UCSD-AML1 (cell line): Measurements from ENCODE around the gene WLS.

ENCODE experiments used
- DNase-seq: peaks from one replicate; lab custom pipeline; 2025; ENCODE audit not compliant: unreplicated experiment; lab: John Stamatoyannopoulos, UW

Gene WLS

GRCh38 chr1:68141071-68142021 lies 91.0 kb downstream of the WLS start:
- no peak for DNase-seq

- DNase-seq: no peak
Observed at GRCh38 chr1:68140536-68140935, 91.8 kb downstream of the WLS start.

GRCh38 chr1:68136187-68136586 lies 96.1 kb downstream of the WLS start:
- DNase-seq: no peak

- no peak for DNase-seq
Observed at GRCh38 chr1:68132426-68133130, 99.7 kb downstream of the WLS start.

DNA sequence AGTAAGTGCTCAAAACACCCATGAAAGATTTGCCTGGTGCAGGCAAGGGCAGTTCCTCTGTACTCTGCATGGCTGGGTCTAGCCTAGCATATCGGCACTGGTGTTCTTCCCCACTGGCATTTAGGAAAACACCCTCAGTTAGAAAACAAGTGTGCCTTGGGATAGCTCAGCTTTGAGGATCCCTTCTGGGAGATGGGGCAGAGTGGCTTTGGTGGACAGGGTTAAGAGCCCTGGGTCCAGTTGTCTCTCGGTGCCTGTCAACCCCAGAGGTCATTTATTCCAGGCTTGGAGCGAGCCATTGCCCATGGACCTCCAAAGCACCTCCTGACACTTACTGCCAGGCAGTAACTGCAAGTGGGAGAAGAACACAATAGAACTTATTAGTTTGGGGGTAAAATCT lies 101.1 kb downstream of the WLS start:
- DNase-seq: no peak

GRCh38 chr1:68129536-68130250 lies 102.6 kb downstream of the WLS start:
- DNase-seq: no peak

- no peak for DNase-seq
Observed at GRCh38 chr1:68128820-68129219, 103.5 kb downstream of the WLS start.

DNA sequence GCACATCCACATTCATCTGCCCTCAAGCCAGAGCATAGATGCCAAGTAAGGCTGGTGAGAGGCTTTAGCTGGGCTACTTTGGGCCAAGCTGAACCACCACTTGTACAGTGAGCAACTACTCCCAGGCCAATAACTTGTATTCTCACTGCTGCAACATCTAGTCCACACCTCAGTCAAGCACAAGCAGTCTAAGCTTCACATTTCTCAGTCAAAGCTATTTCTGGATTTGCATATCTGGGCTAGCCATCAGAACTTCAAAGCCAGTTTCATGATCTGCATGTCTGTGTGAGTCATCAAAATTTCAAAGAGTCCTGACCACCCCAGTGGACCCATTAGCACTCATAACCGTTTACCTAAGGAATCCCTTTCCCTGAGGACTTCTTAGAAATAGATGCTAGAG lies 104.2 kb downstream of the WLS start:
- no peak for DNase-seq

GRCh38 chr1:68121536-68121935 lies 110.8 kb downstream of the WLS start:
- no peak for DNase-seq

DNA sequence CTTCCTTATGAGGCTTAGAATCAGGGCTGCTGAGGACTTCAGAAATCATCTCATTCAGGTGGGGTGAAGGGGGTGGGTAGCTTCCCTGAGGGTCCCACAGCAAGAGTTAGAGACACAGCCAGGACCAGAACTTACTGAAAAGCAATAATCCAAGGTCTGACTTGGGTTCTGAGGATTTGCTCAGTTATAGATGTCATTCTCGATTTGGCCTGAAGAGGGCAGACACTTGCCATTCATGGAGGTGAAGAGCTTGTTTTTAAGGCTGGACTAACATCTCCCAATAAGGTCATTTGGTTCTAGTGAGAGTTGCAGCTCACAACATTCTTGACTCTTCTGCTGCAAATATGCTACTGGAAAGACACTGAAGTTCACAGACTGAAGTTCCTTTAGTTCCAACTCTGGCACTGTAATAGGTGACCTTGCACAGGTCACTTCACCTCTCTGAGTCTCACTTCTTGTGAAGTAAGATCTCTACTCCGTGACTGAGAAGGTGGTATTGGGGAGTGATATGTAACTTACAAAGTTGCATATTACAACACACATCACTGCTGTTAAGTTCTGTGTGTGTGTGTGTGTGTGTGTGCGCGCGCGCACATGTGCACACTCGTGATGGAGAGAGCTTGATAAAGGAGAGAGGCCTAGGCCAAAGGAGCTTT lies 112.1 kb downstream of the WLS start:
- no peak for DNase-seq

GRCh38 chr1:68119445-68119844 lies 112.9 kb downstream of the WLS start:
- DNase-seq: no peak

DNA sequence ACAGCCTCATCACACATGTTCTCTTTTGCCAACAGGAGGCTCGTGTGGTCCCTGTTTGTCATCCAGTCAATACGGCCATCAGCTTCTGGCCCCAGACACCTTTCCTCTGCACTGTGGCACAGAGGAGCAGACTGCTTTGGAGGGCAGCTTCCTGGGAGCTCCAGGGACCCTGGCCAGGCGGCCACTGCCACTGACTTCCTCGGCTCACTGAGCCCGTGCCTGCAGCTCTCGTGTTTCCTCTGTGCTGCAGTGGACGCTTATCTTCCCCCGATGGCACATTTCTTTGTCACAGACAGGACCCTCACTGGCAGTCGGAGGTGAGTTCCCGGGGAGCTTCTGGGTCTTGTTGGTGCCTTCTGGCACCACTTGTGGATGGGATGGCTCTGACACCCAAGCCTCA lies 114.9 kb downstream of the WLS start:
- no peak for DNase-seq

DNA sequence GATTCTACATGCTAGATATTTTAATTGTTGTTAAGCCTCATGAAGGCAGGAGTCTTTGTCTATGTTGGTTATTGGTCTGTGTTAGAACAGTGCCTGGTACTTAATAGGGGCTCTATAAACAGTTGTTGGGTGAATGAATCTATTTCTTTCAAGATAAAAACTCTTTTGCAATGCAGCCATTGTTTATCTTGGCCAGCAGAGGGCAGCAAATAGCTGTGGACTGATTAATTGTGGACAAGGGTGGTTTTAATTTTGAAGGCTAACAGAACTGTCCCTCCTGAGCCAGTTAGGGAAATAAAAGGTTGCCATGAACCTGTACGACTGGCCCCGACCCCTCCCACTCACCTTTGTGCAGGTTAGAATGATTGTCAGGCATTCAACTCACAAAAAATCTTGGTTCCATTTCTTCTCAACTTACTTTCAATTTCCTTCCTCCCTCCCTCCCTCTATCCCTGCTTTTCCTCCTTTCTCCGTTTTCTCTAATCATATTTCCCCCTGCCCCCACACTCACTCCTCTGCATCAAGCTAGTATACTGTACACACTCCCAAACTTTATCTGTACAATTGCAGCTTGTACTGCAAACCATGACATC lies 115.6 kb downstream of the WLS start:
- no peak for DNase-seq

GRCh38 chr1:68115308-68115707 lies 117.0 kb downstream of the WLS start:
- no peak for DNase-seq

- no peak for DNase-seq
Observed at GRCh38 chr1:68113966-68114365, 118.4 kb downstream of the WLS start.

DNA sequence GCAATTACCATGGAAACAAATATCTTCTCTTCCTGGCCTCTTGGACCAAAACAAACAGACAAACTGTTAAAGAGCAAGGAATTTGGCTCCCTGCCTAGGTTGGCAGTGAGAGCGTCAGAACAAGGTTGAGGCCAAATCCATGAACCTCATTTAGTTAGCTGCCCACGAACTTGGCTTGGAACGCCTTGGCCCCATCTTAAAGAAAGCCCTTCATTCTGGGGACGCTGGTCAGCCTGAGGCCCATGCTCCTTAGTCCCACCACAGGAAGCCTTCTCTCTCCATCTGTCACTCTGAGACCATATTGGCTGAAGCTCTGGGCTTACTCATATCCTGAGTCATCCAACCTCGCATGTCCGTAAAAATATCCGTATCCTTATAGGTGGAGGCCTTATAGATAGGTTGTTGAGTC lies 119.5 kb downstream of the WLS start:
- no peak for DNase-seq

GRCh38 chr1:68111519-68112436 lies 120.5 kb downstream of the WLS start:
- no peak for DNase-seq

- no peak for DNase-seq
Observed at GRCh38 chr1:68107771-68108170, 124.6 kb downstream of the WLS start.

DNA sequence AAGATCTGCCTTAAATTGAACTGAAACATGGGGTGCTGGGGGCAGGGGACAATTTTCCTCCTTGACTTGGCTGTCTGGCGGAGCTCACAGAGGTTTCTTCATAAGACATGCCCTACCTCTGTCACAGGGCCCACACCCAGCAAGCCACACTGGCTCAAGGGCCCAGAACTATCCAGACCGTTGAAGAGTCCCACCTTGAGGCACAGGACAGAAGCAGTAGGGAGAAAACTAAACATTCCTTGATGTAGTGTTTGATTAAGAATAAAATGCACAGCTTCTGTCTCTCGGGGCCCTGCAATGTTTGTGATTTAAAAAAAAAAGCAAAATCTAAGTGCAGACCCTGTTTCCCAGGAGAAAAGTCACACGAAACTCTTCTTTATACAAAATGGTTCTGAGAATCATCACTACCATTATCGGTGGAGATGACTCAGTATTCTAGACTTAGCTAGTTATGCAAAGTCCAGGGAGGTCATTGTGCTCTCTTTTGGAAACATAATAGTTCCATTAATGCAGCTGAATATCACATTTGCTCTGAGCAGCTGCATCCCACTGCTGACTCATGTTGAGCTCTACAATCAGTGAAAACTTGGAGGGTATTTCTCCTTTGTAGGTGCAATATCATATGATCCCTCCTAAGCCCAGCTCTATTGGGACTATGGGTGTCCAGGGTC lies 128.3 kb downstream of the WLS start:
- no peak for DNase-seq
